Liver (tissue), 3 donors: ENCODE data around the gene HOXD1.

Source experiments
- ATF3 ChIP-seq: IDR thresholded peaks from 2 replicates; pipeline ENCODE4 v1.6.1; 2016; ENCODE audit warnings: antibody characterized with exemption
- CTCF ChIP-seq: fragments of 150-350 bp; IDR thresholded peaks from 2 replicates; pipeline ENCODE4 v1.5.1; 2017; ENCODE audit warnings: improper control_type of control experiment, low read depth, low read length; ENCODE audit not compliant: missing input control
- MAX ChIP-seq: IDR thresholded peaks from 2 replicates; pipeline ENCODE4 v1.6.1; 2016; ENCODE audit warnings: antibody characterized with exemption
- NR2F2 ChIP-seq: IDR thresholded peaks from 2 replicates; pipeline ENCODE4 v1.6.1; 2016; ENCODE audit warnings: antibody characterized with exemption
- REST ChIP-seq: IDR thresholded peaks from 2 replicates; pipeline ENCODE4 v1.6.1; 2016; ENCODE audit warnings: antibody characterized with exemption, mild to moderate bottlenecking
- RXRA ChIP-seq, 2 donors: IDR thresholded peaks; 2 replicates each; pipeline ENCODE4 v1.6.1; 2017 to 2018; ENCODE audit warnings: antibody characterized with exemption in 2 of 2, mild to moderate bottlenecking in 1 of 2
- SP1 ChIP-seq: IDR thresholded peaks from 2 replicates; pipeline ENCODE4 v1.6.1; 2018; ENCODE audit warnings: antibody characterized with exemption, mild to moderate bottlenecking
- TAF1 ChIP-seq: conservative IDR thresholded peaks from 2 replicates; pipeline ENCODE4 v1.6.1; 2016; ENCODE audit warnings: antibody characterized with exemption, mild to moderate bottlenecking
- donor health status: healthy.
- donor health status: healthy.

GRCh38 chr2:176155356-176156044, 33.0 kb upstream of the HOXD1 start:
- TF ChIP-seq RXRA (IDR thresholded peaks at IDR 0.05) (no peak), ATF3 (no peak), CTCF (no peak), NR2F2 (no peak), SP1 (no peak), REST (no peak), MAX (no peak), TAF1 (no peak)
